HepG2 (cell line): ENCODE results near the gene NPBWR2. TPM values are rescaled to one million over a fixed set of nuclear protein-coding genes. Genes with fewer than 3 reads are reported as not detected.

Source experiments
- CCDC6 ChIP-seq: sonication (generic); formaldehyde crosslinking; IDR thresholded peaks from 2 replicates; pipeline ENCODE4 v1.8.1; 2022; ENCODE audit warnings: mild to moderate bottlenecking, missing genetic modification reagents, moderate library complexity
- CREB1 ChIP-seq, 2 experiments: fragments of 450-650 bp in 1 of 2; IDR thresholded peaks; 2 replicates each; pipeline ENCODE4 v1.6.1; 2016 to 2017; ENCODE audit warnings: control low read depth in 1 of 2, mild to moderate bottlenecking in 1 of 2, missing compliant biosample characterization in 1 of 2, missing genetic modification characterization in 1 of 2
- CREM ChIP-seq, 2 experiments: sonication (generic) in 1 of 2; formaldehyde crosslinking in 1 of 2; IDR thresholded peaks; 2 replicates each; pipeline versions ENCODE4 v1.4.0 to v1.6.1; 2016 to 2020; ENCODE audit warnings: antibody characterized with exemption in 1 of 2, mild to moderate bottlenecking in 1 of 2, missing genetic modification reagents in 1 of 2
- KLF13 ChIP-seq: sonication (generic); formaldehyde crosslinking; IDR thresholded peaks from 2 replicates; pipeline ENCODE4 v1.4.0; 2020; ENCODE audit warnings: mild to moderate bottlenecking, missing genetic modification reagents
- NR3C1 ChIP-seq: sonication (generic); formaldehyde crosslinking; IDR thresholded peaks from 2 replicates; pipeline ENCODE4 v1.4.0; 2020; ENCODE audit warnings: missing genetic modification reagents
- NRL ChIP-seq: sonication (generic); formaldehyde crosslinking; IDR thresholded peaks from 2 replicates; pipeline ENCODE4 v1.5.0; 2020; ENCODE audit warnings: missing genetic modification reagents, mild to moderate bottlenecking, moderate library complexity, borderline replicate concordance
- PRDM4 ChIP-seq: sonication (generic); formaldehyde crosslinking; IDR thresholded peaks from 2 replicates; pipeline ENCODE4 v1.9.0; 2021; ENCODE audit warnings: missing genetic modification reagents, borderline replicate concordance
- SYNCRIP ChIP-seq: fragments of 200-400 bp; formaldehyde crosslinking; IDR thresholded peaks from 2 replicates; pipeline ENCODE4 v1.6.1; 2018; ENCODE audit warnings: mild to moderate bottlenecking, low read depth, low read length; ENCODE audit not compliant: insufficient read depth
- TMF1 ChIP-seq: sonication (generic); formaldehyde crosslinking; IDR thresholded peaks from 2 replicates; pipeline ENCODE4 v1.8.1; 2022; ENCODE audit warnings: low read depth, missing genetic modification reagents
- ZBTB26 ChIP-seq: IDR thresholded peaks from 2 replicates; pipeline ENCODE4 v1.6.1; 2016; ENCODE audit warnings: missing compliant biosample characterization, missing genetic modification reagents, borderline replicate concordance
- ZBTB7B ChIP-seq: sonication (generic); formaldehyde crosslinking; IDR thresholded peaks from 2 replicates; pipeline ENCODE4 v1.4.0; 2020; ENCODE audit warnings: missing genetic modification reagents
- ZNF276 ChIP-seq: sonication (generic); formaldehyde crosslinking; IDR thresholded peaks from 2 replicates; pipeline ENCODE4 v1.4.0; 2020; ENCODE audit warnings: mild to moderate bottlenecking, low read depth, missing genetic modification reagents
- ZNF382 ChIP-seq: sonication (generic); formaldehyde crosslinking; IDR thresholded peaks from 2 replicates; pipeline ENCODE4 v1.5.0; 2020; ENCODE audit warnings: missing genetic modification reagents, mild to moderate bottlenecking, borderline replicate concordance
- ZSCAN12 ChIP-seq: sonication (generic); formaldehyde crosslinking; IDR thresholded peaks from 2 replicates; pipeline ENCODE4 v1.9.0; 2021; ENCODE audit warnings: mild to moderate bottlenecking, missing genetic modification reagents
- polyA plus RNA-seq, 8 experiments: library from polyadenylated mRNA; depleted of rRNA in 3 of 8; stranded (reverse) in 7 of 8; unstranded in 1 of 8; fragments of >200 nt; fragmentation: Illumina TruSeq in 4 of 8; extraction: Trizol in 4 of 8; gene quantifications; 2 replicates each; pipeline versions ENCODE4 v1.2.1 to v1.2.3, GENCODE V29; 2011 to 2016; ENCODE audit warnings: low read depth in 4 of 8, missing spikeins in 1 of 8, mixed read lengths in 1 of 8; ENCODE audit not compliant: insufficient read depth in 1 of 8
- total RNA-seq, 5 experiments: library from RNA; depleted of rRNA; stranded (reverse); fragments of >200 nt; fragmentation: Illumina TruSeq; extraction: Trizol; gene quantifications; 2 replicates each; pipeline ENCODE4 v1.2.3, GENCODE V29; 2016; ENCODE audit warnings: low read depth in 1 of 5
- TF ChIP-seq, protein P1 (sequence below): sonication (generic); formaldehyde crosslinking; IDR thresholded peaks from 2 replicates; pipeline ENCODE4 v1.5.0; 2020; ENCODE audit warnings: missing genetic modification reagents, mild to moderate bottlenecking, borderline replicate concordance

NPBWR2 gene
- total and polyA plus RNA-seq, 2 of the 13 experiments (the other 11 are each of a cell fraction or from before 2014, with no cell fraction given): not detected

DNA sequence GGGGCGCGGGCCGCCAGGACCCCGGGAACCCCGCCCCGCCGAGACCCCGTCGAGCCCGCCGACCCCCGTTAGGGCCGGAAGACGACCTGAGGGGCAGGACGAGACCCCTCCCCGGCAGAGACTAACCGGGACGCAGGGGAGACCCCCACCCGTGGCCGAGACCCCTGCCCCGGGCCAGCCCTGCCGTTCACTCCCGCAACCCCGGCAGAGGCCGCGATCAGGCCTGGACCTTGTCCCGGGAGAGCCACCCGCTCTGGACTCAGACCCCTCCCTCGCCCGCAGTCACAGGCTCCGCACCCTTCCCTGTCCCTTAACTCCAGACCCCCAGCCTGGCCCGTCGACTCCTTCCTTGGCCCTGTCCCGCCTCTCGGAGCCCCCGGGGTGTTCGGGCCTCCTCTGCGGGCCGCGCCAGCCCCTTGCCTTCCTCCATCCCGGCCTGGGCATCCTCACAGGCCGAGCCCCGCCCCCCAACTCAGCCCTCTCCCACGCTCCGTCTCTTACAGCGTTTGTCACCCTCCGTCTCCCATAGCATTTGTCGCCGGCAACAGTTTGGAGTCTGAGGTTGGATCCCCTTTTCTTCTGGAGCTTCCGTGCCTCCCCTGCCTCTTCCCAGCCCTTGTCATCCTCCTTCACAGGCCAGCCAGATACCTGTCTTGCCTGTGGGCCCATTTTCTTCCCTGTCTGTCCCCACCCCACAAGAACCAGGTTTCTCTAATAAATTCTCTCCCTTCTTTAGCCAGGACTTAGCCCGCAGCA, 43.8 kb downstream of the NPBWR2 start (continued):
- TF ChIP-seq NR3C1: 0 out of 2 replicates have a peak, but pooled peaks have one; percentile 39
- TF ChIP-seq CCDC6 (CRISPR knock-in tag): no peak; the same call in none of the 2 replicates
- TF ChIP-seq ZBTB7B (CRISPR knock-in tag): peak; percentile 60
- TF ChIP-seq PRDM4: no peak
- peak; percentile 35; the same call in 1 of the 2 replicates for TF ChIP-seq CREM (IDR thresholded peaks at IDR 0.05)
- no peak for TF ChIP-seq CREM (CRISPR knock-in tag; IDR thresholded peaks at IDR 0.05)
- TF ChIP-seq ZSCAN12 (CRISPR knock-in tag): peak; percentile 15; the same call in 1 of the 2 replicates
- TF ChIP-seq, protein P1, sequence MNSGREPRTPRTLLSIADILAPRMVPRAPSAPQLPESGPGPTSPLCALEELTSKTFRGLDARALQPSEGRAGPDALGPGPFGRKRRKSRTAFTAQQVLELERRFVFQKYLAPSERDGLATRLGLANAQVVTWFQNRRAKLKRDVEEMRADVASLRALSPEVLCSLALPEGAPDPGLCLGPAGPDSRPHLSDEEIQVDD (CRISPR knock-in tag): no peak
- no peak; the same call in 1 of the 2 replicates for TF ChIP-seq TMF1
- 0 out of 2 replicates have a peak, but pooled peaks have one; percentile 68 for TF ChIP-seq ZBTB26 (CRISPR knock-in tag)
- no peak for TF ChIP-seq ZNF276 (CRISPR knock-in tag)
- TF ChIP-seq SYNCRIP: no peak
- no peak for TF ChIP-seq KLF13
- no peak for TF ChIP-seq ZNF382
- TF ChIP-seq NRL (CRISPR knock-in tag): peak; percentile 11
- no peak for TF ChIP-seq CREB1 (IDR thresholded peaks at IDR 0.05)
- no peak for TF ChIP-seq CREB1 (CRISPR knock-in tag; IDR thresholded peaks at IDR 0.05)
